ENCODE data around the gene TTC23L. TPM values are rescaled to one million over a fixed set of nuclear protein-coding genes. Genes with fewer than 3 reads are reported as not detected.
"Not testable (repeated sequence)": the region's sequence is repeated elsewhere in the genome, so short reads cannot be mapped to it uniquely, and the experiment has no call there.

Gene TTC23L
- total RNA-seq, 4 donors from 2014 or later, result 0.48 to 7.0 (median 0.78) TPM

DNA sequence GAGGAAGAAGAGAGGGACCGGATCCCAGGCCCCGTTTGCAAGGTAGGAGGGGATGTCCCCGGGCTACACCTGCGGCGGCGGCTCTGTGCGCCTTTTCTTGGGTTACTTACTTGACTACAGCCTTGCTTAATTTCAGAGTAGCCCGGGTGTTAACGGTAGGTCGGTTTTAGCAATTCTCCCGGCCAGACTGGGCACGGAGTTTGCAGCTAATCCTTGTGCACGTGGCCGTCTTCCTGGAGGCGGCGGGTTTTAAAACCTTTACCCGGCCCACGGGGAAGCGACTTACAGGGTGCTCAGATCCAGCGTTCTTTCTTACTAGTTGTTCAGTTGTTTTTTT lies 76.9 kb downstream of the TTC23L start:
- no peaks in the 10 kb centered on the region for H3K27me3 ChIP-seq
- 0% methylated on average over 20 of the region's 20 CpGs for WGBS
- TF ChIP-seq CTCF (IDR thresholded peaks at IDR 0.05), result no peak
- no peak for TF ChIP-seq POLR2AphosphoS5 (IDR thresholded peaks at IDR 0.05)
- no peak for TF ChIP-seq EP300 (IDR thresholded peaks at IDR 0.05)
- no peak for TF ChIP-seq POLR2A (IDR thresholded peaks at IDR 0.05)

DNA sequence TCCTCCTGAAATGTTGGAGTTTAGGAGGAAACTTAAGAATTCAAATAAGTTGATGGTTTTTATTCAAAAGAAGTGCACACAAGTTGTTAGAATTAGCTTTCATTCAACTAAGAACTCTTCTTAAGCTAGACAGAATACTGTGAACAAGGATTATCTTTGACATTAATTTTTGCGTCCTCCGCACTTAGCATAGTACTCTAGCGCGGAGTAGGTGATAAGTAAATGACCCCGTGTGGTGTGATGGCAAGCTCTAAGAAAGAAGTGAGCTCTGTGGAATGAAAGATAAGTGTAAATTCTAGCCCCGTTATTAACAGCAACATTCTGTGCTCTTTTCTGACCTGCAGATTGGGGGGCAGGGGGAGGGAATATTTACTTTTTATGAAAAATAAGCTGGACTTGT lies 77.6 kb downstream of the TTC23L start:
- Histone ChIP-seq H3K9me3 (no peaks in the 10 kb centered on the region), H3K27me3 (no peaks in the 10 kb centered on the region), H3K4me3 (peak overlapping the region; percentile 91), H3K36me3 (peaks cover 26% of the 10 kb centered on the region), H3K27ac (no peak overlapping the region), H3K4me1 (peaks cover 32% of the 10 kb centered on the region)
- WGBS, result 19% methylated on average over 6 of the region's 6 CpGs
- DNase-seq (ENCODE audit: low spot score in 2 of 2), result no peak
- TF ChIP-seq EP300 (IDR thresholded peaks at IDR 0.05) (no peak), POLR2A (IDR thresholded peaks at IDR 0.05) (no peak), CTCF (IDR thresholded peaks at IDR 0.05) (no peak), POLR2AphosphoS5 (IDR thresholded peaks at IDR 0.05) (no peak)

More for the DNA sequence above, 76.9 kb downstream of the TTC23L start:
- no peak for DNase-seq (ENCODE audit: low spot score in 2 of 2)
- peaks cover 32% of the 10 kb centered on the region for H3K4me1 ChIP-seq
- H3K36me3 ChIP-seq, result peaks cover 27% of the 10 kb centered on the region
- H3K4me3 ChIP-seq, result peak overlapping the region; percentile 91
- H3K9me3 ChIP-seq, result no peaks in the 10 kb centered on the region
- H3K27ac ChIP-seq, result peak overlapping the region; percentile 92

DNA sequence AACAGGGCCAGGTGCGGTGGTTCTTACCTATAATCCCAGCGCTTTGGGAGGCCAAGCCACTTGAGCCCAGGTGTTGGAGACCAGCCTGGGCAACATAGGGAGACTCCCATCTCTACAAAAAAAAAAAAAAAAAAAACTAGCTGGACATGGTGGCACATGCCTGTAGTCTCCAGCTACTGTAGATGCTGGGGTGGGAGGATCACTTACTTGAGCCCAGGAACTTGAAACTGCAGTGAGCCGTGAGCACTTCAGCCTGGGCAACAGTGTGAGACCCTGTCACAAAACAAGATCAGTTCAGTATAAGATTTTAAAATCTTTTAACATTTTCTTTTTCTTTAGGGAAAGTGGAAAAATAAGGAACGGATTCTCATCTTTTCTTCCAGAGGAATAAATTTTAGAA lies 79.1 kb downstream of the TTC23L start:
- H3K9me3 ChIP-seq, result no peaks in the 10 kb centered on the region
- H3K27me3 ChIP-seq, result no peaks in the 10 kb centered on the region
- H3K27ac ChIP-seq, result no peak overlapping the region
- peaks cover 32% of the 10 kb centered on the region for H3K4me1 ChIP-seq
- no peak overlapping the region for H3K4me3 ChIP-seq
- TF ChIP-seq CTCF (IDR thresholded peaks at IDR 0.05) (no peak), EP300 (IDR thresholded peaks at IDR 0.05) (no peak), POLR2A (IDR thresholded peaks at IDR 0.05) (no peak), POLR2AphosphoS5 (IDR thresholded peaks at IDR 0.05) (no peak)
- WGBS, result 69% methylated on average over 4 of the region's 4 CpGs
- no peak for DNase-seq (ENCODE audit: low spot score in 2 of 2)
- H3K36me3 ChIP-seq, result peaks cover 29% of the 10 kb centered on the region

DNA sequence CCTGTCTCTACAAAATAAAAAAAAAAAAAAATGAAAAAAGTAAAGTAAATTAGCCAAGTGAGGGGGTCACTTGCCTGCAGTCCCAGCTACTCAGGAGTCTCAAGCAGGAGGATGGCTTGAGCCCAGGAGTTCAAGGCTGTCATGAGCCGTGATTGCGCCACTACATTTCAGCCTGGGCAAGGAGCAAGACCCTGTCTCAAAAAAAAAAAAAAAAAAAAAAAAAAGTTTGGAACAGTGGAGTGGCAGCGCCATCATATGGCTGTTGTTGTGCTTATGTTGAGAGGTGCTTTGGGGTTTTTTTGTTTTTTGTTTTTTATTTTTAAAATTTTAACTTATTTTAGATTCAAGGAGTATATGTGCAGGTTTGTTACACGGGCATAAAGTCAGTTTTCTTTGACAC lies 80.1 kb downstream of the TTC23L start:
- Histone ChIP-seq H3K9me3 (no peaks in the 10 kb centered on the region), H3K27me3 (no peaks in the 10 kb centered on the region), H3K36me3 (peaks cover 40% of the 10 kb centered on the region), H3K27ac (no peak overlapping the region), H3K4me1 (peaks cover 30% of the 10 kb centered on the region), H3K4me3 (no peak overlapping the region)
- 84% methylated on average over 4 of the region's 4 CpGs for WGBS
- no peak for DNase-seq (ENCODE audit: low spot score in 2 of 2)
- no peak for TF ChIP-seq POLR2AphosphoS5 (IDR thresholded peaks at IDR 0.05)
- no peak for TF ChIP-seq POLR2A (IDR thresholded peaks at IDR 0.05)
- TF ChIP-seq EP300 (IDR thresholded peaks at IDR 0.05), result no peak

GRCh38 chr5:34923256-34923655 lies 84.3 kb downstream of the TTC23L start:
- H3K4me1 ChIP-seq, result peaks cover 10% of the 10 kb centered on the region
- peaks cover 61% of the 10 kb centered on the region for H3K36me3 ChIP-seq
- not testable (repeated sequence) for H3K27ac ChIP-seq

DNA sequence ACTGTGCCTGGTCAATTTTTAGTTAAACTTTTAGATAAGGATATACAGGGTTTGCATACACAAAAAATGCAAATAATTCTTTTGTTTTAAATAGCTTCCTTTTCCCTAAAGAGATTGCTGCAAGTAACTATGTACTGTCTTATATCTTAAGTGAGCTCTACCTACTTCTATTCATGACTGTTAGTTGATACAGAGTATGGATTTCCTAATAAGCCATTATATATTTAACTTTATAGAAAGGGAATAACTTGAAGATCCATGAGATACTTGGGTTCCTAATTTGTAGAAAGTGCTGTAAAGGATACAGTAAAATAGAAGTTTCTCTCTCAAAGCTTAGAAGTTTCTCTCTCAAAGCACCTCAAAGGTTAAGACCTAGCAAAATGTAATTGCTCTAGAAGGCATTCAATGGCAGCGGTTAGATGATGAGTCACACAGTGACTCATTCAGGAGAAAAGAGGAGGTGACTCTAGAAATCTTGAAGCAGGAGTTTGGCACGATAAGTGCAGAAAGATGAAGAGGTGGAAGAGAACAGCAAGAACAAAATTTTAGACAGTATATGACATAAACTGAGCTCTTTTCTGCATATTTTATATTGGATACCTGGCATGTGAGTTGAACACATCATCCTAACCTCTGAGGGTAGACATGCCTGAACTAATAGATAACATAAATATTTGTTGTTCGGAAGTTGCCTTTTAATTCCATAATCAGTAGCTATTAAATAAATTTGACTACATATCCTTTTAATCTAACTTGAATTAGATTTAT lies 84.9 kb downstream of the TTC23L start:
- H3K36me3 ChIP-seq, result peaks cover 61% of the 10 kb centered on the region
- H3K4me3 ChIP-seq, result no peak overlapping the region
- peaks cover 16% of the 10 kb centered on the region for H3K4me1 ChIP-seq
- no peaks in the 10 kb centered on the region for H3K27me3 ChIP-seq
- H3K27ac ChIP-seq, result no peak overlapping the region
- TF ChIP-seq POLR2A (IDR thresholded peaks at IDR 0.05), result no peak
- 29% methylated on average over 3 of the region's 3 CpGs for WGBS
- DNase-seq (ENCODE audit: low spot score in 2 of 2), result no peak
- H3K9me3 ChIP-seq, result no peaks in the 10 kb centered on the region

More at GRCh38 chr5:34923256-34923655, 84.3 kb downstream of the TTC23L start:
- H3K4me3 ChIP-seq; H3K27me3 ChIP-seq; H3K9me3 ChIP-seq; DNase-seq (ENCODE audit: low spot score in 2 of 2): not testable (repeated sequence)
- 90% methylated on average over 9 of the region's 9 CpGs for WGBS

GRCh38 chr5:34924462-34924765 lies 85.5 kb downstream of the TTC23L start:
- no peak overlapping the region for H3K4me3 ChIP-seq
- no peak for DNase-seq (ENCODE audit: low spot score in 2 of 2)
- H3K36me3 ChIP-seq, result peaks cover 61% of the 10 kb centered on the region
- no peak for TF ChIP-seq POLR2A (IDR thresholded peaks at IDR 0.05)
- no peak for TF ChIP-seq POLR2AphosphoS5 (IDR thresholded peaks at IDR 0.05)
- no peak for TF ChIP-seq EP300 (IDR thresholded peaks at IDR 0.05)
- TF ChIP-seq CTCF (IDR thresholded peaks at IDR 0.05), result no peak
- H3K27ac ChIP-seq, result no peak overlapping the region
- no peaks in the 10 kb centered on the region for H3K9me3 ChIP-seq
- peaks cover 17% of the 10 kb centered on the region for H3K4me1 ChIP-seq
- no peaks in the 10 kb centered on the region for H3K27me3 ChIP-seq

All from suprapubic skin (tissue), 4 donors.